ENCODE measurements around the gene LUZP2.

LUZP2 gene

DNA sequence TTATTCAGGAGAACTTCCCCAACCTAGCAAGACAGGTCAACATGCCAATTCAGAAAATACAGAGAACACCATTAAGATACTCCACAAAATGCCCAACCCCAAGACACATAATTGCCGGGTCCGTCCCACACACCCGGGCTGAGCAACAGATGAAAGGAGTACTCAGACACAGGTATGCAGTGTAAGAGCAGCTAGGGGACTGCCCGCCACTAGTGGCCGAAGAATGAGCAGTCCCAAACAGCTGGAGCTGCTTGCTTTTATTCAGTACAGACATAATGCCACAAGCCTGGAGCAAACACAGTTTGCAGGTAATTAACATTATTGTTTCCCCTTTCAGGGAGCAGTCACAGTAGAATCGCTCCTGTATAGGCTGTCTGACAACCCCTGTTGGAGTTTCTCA, 364.6 kb downstream of the LUZP2 start:
- Histone ChIP-seq H3K9me3 (replicated peaks; ENCODE audit: insufficient read depth, low read length) (no peaks in the 10 kb centered on the region), H3K36me3 (replicated peaks; ENCODE audit: insufficient read depth, low read length) (no peaks in the 10 kb centered on the region), H3F3A (ENCODE audit: insufficient read depth, low read length) (no peaks in the 10 kb centered on the region), H3K4me1 (ENCODE audit: low read length) (peaks cover 7% of the 10 kb centered on the region; the same call in 1 of the 2 replicates), H3K4me2 (ENCODE audit: low read depth, low read length) (no peak overlapping the region), H3K27me3 (replicated peaks; ENCODE audit: insufficient read depth, low read length) (no peaks in the 10 kb centered on the region), H3K79me2 (ENCODE audit: low read length) (no peaks in the 10 kb centered on the region), H3K9me2 (replicated peaks; ENCODE audit: insufficient read depth, low read length) (no peaks in the 10 kb centered on the region), H4K20me1 (ENCODE audit: insufficient read depth, low read length) (no peaks in the 10 kb centered on the region), H3K4me3 (ENCODE audit: low read length) (no peak overlapping the region), H3K9ac (ENCODE audit: low read length) (no peak overlapping the region), H3K27ac (ENCODE audit: low read length) (no peak overlapping the region), H2AFZ (ENCODE audit: low read length) (no peak overlapping the region)
- TF ChIP-seq, protein P1, sequence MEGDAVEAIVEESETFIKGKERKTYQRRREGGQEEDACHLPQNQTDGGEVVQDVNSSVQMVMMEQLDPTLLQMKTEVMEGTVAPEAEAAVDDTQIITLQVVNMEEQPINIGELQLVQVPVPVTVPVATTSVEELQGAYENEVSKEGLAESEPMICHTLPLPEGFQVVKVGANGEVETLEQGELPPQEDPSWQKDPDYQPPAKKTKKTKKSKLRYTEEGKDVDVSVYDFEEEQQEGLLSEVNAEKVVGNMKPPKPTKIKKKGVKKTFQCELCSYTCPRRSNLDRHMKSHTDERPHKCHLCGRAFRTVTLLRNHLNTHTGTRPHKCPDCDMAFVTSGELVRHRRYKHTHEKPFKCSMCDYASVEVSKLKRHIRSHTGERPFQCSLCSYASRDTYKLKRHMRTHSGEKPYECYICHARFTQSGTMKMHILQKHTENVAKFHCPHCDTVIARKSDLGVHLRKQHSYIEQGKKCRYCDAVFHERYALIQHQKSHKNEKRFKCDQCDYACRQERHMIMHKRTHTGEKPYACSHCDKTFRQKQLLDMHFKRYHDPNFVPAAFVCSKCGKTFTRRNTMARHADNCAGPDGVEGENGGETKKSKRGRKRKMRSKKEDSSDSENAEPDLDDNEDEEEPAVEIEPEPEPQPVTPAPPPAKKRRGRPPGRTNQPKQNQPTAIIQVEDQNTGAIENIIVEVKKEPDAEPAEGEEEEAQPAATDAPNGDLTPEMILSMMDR (IDR thresholded peaks at IDR 0.05; ENCODE audit: low read length): no peak
- no peak for TF ChIP-seq EZH2phosphoT487 (IDR thresholded peaks at IDR 0.05; ENCODE audit: low read length)
- TF ChIP-seq EZH2 (optimal IDR thresholded peaks at IDR 0.05; ENCODE audit: low read depth, low read length): no peak
- no peak for DNase-seq

GRCh38 chr11:24866743-24867142, 369.9 kb downstream of the LUZP2 start:
- no peaks in the 10 kb centered on the region; the same call in 1 of the 2 replicates for H3K4me1 ChIP-seq (ENCODE audit: low read length)
- no peaks in the 10 kb centered on the region for H3K79me2 ChIP-seq (ENCODE audit: low read length)
- no peaks in the 10 kb centered on the region for H3F3A ChIP-seq (ENCODE audit: insufficient read depth, low read length)
- no peaks in the 10 kb centered on the region for H3K27me3 ChIP-seq (replicated peaks; ENCODE audit: insufficient read depth, low read length)
- H3K36me3 ChIP-seq (replicated peaks; ENCODE audit: insufficient read depth, low read length): no peaks in the 10 kb centered on the region
- TF ChIP-seq EZH2 (optimal IDR thresholded peaks at IDR 0.05; ENCODE audit: low read depth, low read length) (no peak), EZH2phosphoT487 (IDR thresholded peaks at IDR 0.05; ENCODE audit: low read length) (no peak)
- TF ChIP-seq, protein P1 (IDR thresholded peaks at IDR 0.05; ENCODE audit: low read length): no peak
- H3K4me3 ChIP-seq (ENCODE audit: low read length): no peak overlapping the region
- H3K4me2 ChIP-seq (ENCODE audit: low read depth, low read length): no peak overlapping the region
- no peaks in the 10 kb centered on the region for H3K9me2 ChIP-seq (replicated peaks; ENCODE audit: insufficient read depth, low read length)
- H3K9ac ChIP-seq (ENCODE audit: low read length): no peak overlapping the region
- H2AFZ ChIP-seq (ENCODE audit: low read length): no peak overlapping the region
- no peaks in the 10 kb centered on the region for H4K20me1 ChIP-seq (ENCODE audit: insufficient read depth, low read length)
- no peak overlapping the region for H3K27ac ChIP-seq (ENCODE audit: low read length)
- no peaks in the 10 kb centered on the region for H3K9me3 ChIP-seq (replicated peaks; ENCODE audit: insufficient read depth, low read length)
- DNase-seq: no peak

DNA sequence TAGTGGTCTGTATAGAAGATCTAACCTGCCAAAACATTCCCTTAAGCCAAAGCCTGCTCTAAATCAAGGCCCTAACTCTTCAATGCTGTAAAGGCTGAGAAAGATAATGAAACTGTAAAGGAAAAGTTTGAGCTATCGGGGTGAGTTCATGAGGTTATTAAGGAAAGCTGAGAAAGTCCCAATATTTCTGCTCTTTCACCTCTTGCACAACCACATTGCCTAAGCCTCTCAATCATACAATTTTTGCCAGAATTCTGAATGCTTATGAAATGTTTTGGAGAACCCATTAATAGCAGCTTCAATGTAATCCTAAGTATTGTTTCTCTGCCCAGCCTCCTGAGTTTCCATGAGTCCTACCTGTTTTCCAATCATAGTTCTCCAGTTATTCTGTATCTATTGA, 373.2 kb downstream of the LUZP2 start:
- Histone ChIP-seq H3K27ac (ENCODE audit: low read length) (no peak overlapping the region), H3K4me1 (ENCODE audit: low read length) (no peaks in the 10 kb centered on the region; the same call in 1 of the 2 replicates), H3K79me2 (ENCODE audit: low read length) (no peaks in the 10 kb centered on the region), H2AFZ (ENCODE audit: low read length) (no peak overlapping the region), H4K20me1 (ENCODE audit: insufficient read depth, low read length) (no peaks in the 10 kb centered on the region), H3K9me2 (replicated peaks; ENCODE audit: insufficient read depth, low read length) (no peaks in the 10 kb centered on the region), H3K27me3 (replicated peaks; ENCODE audit: insufficient read depth, low read length) (no peaks in the 10 kb centered on the region), H3F3A (ENCODE audit: insufficient read depth, low read length) (no peaks in the 10 kb centered on the region), H3K9ac (ENCODE audit: low read length) (no peak overlapping the region), H3K36me3 (replicated peaks; ENCODE audit: insufficient read depth, low read length) (no peaks in the 10 kb centered on the region), H3K4me3 (ENCODE audit: low read length) (no peak overlapping the region), H3K9me3 (replicated peaks; ENCODE audit: insufficient read depth, low read length) (no peaks in the 10 kb centered on the region), H3K4me2 (ENCODE audit: low read depth, low read length) (no peak overlapping the region; the same call in 1 of the 2 replicates)
- TF ChIP-seq, protein P1 (IDR thresholded peaks at IDR 0.05; ENCODE audit: low read length): no peak
- TF ChIP-seq EZH2phosphoT487 (IDR thresholded peaks at IDR 0.05; ENCODE audit: low read length): no peak
- no peak for TF ChIP-seq EZH2 (optimal IDR thresholded peaks at IDR 0.05; ENCODE audit: low read depth, low read length)
- no peak for DNase-seq
